Measurements from ENCODE around the gene HNRNPUL1.

HNRNPUL1 gene

DNA sequence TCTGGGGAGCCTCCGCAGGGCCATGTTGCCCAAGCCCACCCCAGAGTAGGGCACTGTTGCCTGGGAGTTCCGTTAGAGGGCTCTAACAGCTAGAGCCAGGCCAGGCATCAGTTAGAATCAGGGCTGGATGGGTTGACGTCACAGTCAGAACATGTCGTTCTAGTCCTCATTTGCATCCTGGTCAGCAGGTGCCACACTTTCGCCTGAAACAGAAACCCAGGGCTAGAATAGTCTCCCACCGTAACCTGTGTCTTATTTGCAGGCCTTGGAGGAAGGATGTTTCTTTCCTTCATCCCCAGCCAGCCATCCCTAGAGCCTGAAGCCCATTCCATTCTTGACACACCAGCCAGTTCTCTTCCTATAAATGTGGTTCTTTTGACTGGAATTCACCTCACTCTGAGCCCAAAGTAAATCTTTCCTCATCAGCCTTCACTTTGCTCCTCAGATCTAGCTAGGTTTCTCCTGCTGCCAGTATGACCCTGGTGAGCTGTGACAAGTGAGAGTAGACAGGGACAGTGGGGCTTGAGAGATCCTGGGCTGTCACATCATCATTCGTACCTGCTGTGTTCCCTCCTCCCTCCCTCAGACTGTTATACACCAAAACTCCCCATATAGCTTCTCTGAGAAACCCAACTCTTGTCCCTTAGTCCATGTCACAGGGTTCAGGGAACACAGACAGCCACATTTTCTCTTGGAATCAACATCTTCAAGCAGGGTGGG, 33.6 kb downstream of the HNRNPUL1 start:
- no peak for DNase-seq (ENCODE audit: low spot score)
- TF ChIP-seq, protein P1, sequence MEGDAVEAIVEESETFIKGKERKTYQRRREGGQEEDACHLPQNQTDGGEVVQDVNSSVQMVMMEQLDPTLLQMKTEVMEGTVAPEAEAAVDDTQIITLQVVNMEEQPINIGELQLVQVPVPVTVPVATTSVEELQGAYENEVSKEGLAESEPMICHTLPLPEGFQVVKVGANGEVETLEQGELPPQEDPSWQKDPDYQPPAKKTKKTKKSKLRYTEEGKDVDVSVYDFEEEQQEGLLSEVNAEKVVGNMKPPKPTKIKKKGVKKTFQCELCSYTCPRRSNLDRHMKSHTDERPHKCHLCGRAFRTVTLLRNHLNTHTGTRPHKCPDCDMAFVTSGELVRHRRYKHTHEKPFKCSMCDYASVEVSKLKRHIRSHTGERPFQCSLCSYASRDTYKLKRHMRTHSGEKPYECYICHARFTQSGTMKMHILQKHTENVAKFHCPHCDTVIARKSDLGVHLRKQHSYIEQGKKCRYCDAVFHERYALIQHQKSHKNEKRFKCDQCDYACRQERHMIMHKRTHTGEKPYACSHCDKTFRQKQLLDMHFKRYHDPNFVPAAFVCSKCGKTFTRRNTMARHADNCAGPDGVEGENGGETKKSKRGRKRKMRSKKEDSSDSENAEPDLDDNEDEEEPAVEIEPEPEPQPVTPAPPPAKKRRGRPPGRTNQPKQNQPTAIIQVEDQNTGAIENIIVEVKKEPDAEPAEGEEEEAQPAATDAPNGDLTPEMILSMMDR (IDR thresholded peaks at IDR 0.05; ENCODE audit: poor library complexity, severe bottlenecking): no peak
- no peaks in the 10 kb centered on the region for H3K9me3 ChIP-seq (ENCODE audit: severe bottlenecking)
- no peak overlapping the region for H3K27ac ChIP-seq (ENCODE audit: poor library complexity, severe bottlenecking)
- H3K4me1 ChIP-seq (ENCODE audit: insufficient read depth, poor library complexity, severe bottlenecking): no peaks in the 10 kb centered on the region
- no peak overlapping the region for H3K4me3 ChIP-seq (ENCODE audit: severe bottlenecking)
- H3K27me3 ChIP-seq (ENCODE audit: insufficient read depth, poor library complexity, severe bottlenecking): no peaks in the 10 kb centered on the region
- peaks cover 97% of the 10 kb centered on the region for H3K36me3 ChIP-seq (ENCODE audit: low read depth)
- no peak for ATAC-seq (ENCODE audit: low read depth)

DNA sequence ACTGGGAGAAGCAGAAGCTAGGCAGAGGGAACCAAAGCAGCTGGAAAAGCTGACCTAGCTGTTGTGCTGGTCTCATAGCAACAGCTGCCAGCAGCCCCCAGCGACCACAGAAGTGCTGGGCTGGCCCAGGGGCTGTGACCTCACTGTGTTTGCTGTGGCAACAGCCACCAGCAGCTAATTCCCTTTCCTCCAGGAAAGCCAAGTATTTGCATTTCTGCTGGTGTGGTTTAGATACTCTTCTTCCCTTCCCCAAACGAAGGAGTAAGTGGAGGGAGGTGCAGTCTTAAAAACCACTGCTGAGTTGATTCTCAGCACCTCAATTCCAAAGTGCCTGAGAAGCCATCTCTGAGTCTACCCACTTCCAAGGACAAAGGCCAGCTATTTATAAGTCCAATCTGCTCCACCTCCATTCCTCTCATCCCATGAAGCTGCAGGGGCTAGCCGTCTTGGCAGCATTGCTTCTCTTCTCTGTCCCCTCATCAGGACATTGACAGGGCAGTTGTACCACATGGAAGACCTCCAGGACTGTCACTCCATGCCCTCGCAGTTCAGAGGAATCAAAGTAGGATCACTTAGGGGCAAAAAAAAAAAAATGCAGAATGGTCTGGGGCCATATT, 34.3 kb downstream of the HNRNPUL1 start:
- no peaks in the 10 kb centered on the region for H3K4me1 ChIP-seq (ENCODE audit: insufficient read depth, poor library complexity, severe bottlenecking)

DNA sequence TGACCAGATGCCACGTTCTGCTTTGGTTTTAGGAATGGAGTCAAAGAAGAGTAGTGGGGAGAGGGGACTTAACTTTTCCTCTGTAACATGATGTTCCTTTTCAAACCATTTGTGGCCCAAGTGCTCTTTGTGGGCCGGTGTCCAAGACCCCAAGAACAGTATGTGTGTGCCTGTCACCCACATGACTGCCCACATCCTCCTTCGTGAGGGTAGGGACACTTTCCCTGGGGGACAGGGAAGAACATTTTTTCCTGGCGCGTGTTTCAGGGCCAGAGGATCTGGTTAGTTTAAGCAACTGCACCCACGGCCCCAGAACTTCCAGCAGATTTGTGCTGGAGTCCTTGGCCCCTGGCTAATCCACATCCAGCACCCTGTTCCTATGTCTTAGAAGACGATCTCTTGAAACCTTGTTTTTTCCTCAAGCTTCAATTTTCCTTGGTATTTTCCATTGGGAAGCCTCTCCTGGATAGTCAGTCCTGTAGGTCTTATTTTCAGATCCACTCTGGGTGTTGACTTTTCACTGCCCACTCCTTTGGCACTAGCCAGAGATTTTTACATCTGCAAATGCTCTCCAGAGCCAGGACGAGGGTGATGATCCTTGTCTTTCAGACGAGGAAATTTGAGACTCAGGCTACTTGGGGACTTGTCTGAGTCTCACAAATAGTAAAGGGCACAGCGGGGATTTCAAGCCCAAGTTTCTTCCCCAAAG, 35.0 kb downstream of the HNRNPUL1 start:
- H3K27ac ChIP-seq (ENCODE audit: poor library complexity, severe bottlenecking): no peak overlapping the region
- H3K4me3 ChIP-seq (ENCODE audit: severe bottlenecking): no peak overlapping the region
- no peaks in the 10 kb centered on the region for H3K27me3 ChIP-seq (ENCODE audit: insufficient read depth, poor library complexity, severe bottlenecking)
- TF ChIP-seq, protein P1 (IDR thresholded peaks at IDR 0.05; ENCODE audit: poor library complexity, severe bottlenecking): no peak
- H3K36me3 ChIP-seq (ENCODE audit: low read depth): peaks cover 97% of the 10 kb centered on the region
- H3K9me3 ChIP-seq (ENCODE audit: severe bottlenecking): no peaks in the 10 kb centered on the region
- ATAC-seq (ENCODE audit: low read depth) (no peak), DNase-seq (ENCODE audit: low spot score) (no peak)
- no peaks in the 10 kb centered on the region for H3K4me1 ChIP-seq (ENCODE audit: insufficient read depth, poor library complexity, severe bottlenecking)

More for the DNA sequence above, 34.3 kb downstream of the HNRNPUL1 start:
- Histone ChIP-seq H3K27me3 (ENCODE audit: insufficient read depth, poor library complexity, severe bottlenecking) (no peaks in the 10 kb centered on the region), H3K4me3 (ENCODE audit: severe bottlenecking) (no peak overlapping the region), H3K36me3 (ENCODE audit: low read depth) (peaks cover 97% of the 10 kb centered on the region), H3K27ac (ENCODE audit: poor library complexity, severe bottlenecking) (no peak overlapping the region), H3K9me3 (ENCODE audit: severe bottlenecking) (no peaks in the 10 kb centered on the region)
- no peak for ATAC-seq (ENCODE audit: low read depth)
- TF ChIP-seq, protein P1 (IDR thresholded peaks at IDR 0.05; ENCODE audit: poor library complexity, severe bottlenecking): no peak
- DNase-seq (ENCODE audit: low spot score): no peak

DNA sequence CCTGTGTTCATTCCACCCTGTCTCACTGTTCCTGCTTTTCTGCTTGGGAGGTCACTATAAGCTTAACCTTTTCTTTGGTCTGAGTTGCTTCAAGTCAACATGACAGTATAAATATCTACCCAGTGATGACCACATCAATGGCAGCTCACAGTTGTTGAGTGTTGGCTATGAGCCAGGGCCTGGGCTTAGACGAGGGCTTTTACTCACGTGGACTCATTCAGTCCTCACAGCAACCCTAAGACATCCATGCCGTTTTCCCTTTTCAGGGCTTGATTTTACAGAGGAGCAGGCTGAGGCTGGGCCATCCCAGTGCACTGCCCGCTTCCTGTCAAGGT, 35.5 kb downstream of the HNRNPUL1 start:
- Histone ChIP-seq H3K4me1 (ENCODE audit: insufficient read depth, poor library complexity, severe bottlenecking) (no peaks in the 10 kb centered on the region), H3K36me3 (ENCODE audit: low read depth) (peaks cover 97% of the 10 kb centered on the region), H3K9me3 (ENCODE audit: severe bottlenecking) (no peaks in the 10 kb centered on the region), H3K27ac (ENCODE audit: poor library complexity, severe bottlenecking) (no peak overlapping the region), H3K27me3 (ENCODE audit: insufficient read depth, poor library complexity, severe bottlenecking) (no peaks in the 10 kb centered on the region), H3K4me3 (ENCODE audit: severe bottlenecking) (no peak overlapping the region)
- no peak for DNase-seq (ENCODE audit: low spot score)
- ATAC-seq (ENCODE audit: low read depth): no peak; the same call in 2 of the 3 replicates
- TF ChIP-seq, protein P1 (IDR thresholded peaks at IDR 0.05; ENCODE audit: poor library complexity, severe bottlenecking): no peak

Measured in RWPE2 (cell line).